ENCODE measurements around the gene IPO4.

IPO4 gene

DNA sequence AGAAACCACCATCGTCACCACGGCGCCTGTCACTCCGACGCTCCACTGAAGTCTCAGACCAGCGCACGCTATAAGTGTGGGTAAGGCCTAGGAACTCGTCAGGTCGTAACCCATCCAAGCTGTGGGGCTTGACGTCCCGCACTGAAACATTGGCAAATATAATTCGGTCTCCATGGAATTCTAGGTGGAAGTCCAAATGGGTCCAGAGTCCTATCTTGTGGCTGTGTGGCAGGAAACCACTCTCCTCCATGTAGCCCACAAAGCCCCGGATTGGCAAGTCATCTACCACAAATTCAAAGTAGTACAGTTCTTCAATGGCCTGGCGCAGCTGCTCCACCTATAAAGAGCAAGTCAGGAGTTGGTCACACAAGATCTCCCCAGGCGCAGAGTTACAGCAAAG is 4.3 kb upstream of the IPO4 start:
- no peak for DNase-seq

GRCh38 chr14:24190416-24190815 is 1.8 kb upstream of the IPO4 start:
- DNase-seq, result no peak

DNA sequence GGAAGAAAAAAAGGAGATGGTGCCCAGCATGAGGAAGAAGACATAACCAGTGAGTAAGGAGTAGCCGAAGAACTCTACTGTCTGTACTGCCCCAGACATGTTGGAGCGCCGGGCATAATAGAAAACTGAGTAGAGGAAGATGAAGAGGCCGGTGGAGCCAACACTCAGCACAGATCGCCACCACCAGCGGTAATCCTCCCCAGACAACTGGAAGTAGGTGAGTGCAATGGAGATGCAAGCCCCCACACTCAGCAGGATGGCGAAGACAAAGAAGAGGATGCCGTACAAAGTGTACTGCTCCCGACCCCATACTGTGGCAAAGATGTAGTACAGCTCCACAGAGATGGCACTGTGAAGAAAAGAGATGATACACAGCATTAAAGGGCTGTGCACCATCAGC is 844 bp upstream of the IPO4 start:
- no peak for DNase-seq

GRCh38 chr14:24189059-24189375 is 401 bp upstream of the IPO4 start:
- DNase-seq, result no peak

DNA sequence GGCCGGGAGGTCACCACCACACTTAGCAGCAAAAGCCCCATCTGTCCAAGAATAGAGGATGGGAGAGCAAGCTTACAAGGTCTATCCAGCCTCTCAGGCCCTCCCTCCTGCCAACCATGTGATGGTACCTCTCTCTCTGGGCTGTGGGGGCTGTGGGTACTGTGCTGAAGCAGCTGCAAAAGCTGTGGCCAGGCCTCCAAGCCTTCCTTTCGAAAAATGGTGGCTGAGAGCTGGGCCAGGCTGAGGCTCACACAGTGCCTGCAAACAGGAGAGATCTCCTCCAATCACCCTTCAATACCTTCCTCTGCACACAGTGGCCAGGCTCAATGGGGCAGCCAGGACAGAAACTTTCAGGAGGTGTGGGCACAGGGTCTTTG is 1.1 kb downstream of the IPO4 start:
- no peak for DNase-seq

- DNase-seq, result no peak
These were observed 1.6 kb downstream of the IPO4 start for GRCh38 chr14:24186831-24187538.

GRCh38 chr14:24185741-24186140 is 2.9 kb downstream of the IPO4 start:
- DNase-seq, result no peak

DNA sequence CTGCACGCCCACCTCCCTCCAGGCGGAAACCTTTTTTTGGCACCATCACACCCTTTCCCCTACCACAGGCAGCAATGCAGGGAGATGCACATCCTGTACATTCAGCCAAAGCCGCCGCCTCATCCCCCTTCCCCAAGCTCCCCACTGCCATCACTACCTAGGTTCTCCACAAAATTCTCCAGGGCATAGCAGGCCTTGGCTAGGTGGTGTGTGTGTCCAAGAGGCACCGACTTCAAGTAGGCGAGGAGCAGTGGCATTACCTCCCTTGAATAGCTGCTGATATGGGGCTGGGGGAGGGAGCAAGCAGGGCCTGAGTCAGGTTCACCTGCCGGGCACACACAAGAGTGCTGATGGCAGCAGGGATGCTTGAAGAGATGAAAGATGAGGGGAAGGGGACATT is 3.6 kb downstream of the IPO4 start:
- DNase-seq, result no peak

DNA sequence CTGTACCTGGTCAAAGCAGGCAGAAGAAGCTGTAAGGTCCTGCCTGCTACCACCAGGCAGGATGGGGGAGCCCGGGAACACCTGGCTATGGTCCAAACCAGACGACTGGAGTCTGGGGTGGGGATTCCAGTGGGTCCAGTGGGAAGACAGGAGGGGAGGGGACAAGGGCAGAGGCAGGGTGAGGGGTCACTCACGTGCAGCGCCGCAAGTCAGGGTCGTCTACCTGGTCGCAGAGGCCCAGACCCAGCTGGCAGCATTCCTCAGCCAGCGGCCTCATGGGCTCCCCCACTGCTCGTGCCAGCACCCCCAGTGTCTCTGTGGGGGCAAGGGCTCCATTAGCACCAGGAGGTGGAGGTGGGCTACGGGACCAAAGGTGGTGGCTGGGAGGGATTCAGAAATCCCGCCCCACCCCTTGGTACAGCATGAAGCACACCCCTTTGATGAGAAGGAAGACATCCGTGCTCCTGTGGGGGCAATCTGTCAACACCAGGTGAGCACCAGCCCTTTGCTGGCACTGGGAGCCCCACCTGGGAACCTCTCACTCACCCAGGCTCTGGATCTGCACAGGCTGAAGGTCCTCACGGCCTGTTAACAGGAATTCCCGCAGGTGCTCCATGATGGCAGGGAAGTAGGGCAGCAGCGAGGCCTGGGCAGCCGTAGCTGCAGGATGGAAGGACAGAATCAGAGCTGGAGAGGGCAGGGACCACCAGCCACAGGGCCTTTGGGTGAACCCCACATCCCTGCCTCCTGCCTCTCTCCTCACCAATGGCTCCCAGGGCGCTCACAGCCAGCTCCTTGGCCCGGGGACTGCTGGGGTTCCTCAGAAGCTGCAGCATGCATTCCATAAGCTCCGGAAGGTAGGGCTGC is 4.3 kb downstream of the IPO4 start:
- no peak for DNase-seq

DNA sequence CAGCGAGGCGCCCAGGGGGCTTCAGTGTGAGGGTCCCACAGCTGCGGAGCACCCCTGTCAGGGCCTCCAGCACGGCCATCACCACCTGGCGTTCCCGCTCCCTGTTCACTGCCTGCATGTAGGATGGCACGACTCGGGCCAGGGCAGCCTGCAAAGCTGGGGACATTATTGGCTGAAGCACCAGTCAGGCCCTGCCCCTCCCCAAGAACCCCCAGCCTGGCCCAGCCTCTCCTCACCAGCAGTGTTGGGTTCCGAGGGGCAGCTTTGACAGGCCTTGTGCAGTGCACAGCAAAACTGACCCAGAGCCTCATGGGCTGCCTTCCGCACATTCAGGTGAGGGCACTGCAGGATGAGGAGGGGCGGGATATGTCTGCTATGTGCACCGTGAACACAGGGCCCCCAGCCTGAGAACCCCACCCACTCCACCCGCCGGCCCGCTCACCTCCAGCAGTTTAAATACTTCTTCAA is 5.6 kb downstream of the IPO4 start:
- DNase-seq, result no peak

DNA sequence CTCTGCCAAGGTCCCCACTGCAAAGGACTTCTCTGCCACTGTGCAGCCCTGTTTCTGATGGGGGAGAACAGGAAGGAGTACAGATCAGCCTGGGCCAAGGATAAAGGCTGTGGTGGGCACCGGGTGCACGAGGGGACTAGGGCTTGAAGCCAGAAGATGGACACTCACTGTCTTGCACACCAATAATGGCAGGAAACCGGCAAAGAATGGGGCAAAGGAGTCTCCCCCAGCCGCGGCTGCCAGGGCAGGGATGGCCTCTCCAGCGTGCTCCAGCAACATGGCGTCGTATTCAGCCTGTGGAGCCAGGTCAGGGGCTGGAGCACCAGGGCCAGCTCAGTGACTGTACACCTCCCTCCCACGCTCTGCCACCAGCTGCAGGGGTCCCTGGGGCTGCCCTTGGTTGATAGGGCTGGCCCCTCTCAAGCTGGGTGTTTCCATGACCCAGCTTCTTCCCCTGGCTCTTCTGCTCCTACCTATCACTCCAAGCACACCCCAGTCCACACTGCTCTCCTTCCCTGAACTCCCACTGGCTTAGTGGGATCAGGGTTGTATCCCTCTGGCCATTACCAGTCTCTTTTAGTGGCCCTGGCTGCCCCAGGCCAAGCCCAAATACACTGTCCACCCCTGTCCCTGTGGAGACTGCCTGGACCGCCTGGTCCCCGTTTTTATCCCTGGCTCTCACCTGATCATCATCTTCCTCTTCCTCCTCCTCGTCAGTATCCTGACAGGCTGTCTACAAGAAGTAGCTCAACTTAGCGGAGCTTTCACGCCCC is 6.3 kb downstream of the IPO4 start:
- DNase-seq, result no peak

DNA sequence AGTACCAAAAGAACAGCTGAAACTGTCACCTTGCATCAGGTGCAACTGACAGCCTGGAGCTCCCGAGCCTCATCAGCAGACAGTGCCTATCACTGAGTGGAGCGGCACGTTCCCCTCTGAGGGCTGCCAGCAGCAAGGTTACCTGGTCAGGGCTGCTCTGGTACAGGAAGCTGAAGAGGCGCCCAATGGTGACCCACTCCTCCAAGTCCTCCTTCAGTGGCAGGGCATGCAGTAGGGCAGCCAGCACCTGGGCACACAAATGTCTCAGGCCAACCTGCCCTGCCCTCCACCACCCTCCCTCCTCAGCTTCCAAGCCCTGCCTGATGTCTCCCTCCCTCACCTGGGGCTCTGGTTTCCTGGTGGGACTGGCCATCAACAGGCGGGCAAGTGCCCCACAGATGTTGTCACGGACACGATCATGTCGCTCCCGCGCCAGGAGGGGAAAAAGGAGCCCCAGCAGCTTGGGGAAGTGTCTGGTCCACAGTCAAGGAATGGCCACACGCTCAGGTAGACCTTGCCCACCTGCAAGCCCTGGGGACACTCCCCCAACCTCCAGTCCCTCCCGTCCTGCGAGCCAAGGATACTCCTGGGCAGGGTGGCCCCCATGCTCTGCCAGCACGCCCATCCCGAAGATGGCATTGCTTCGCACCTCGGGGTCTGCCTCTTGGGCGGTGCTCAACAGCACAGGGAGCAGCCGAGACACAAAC is 7.1 kb downstream of the IPO4 start:
- no peak for DNase-seq

DNA sequence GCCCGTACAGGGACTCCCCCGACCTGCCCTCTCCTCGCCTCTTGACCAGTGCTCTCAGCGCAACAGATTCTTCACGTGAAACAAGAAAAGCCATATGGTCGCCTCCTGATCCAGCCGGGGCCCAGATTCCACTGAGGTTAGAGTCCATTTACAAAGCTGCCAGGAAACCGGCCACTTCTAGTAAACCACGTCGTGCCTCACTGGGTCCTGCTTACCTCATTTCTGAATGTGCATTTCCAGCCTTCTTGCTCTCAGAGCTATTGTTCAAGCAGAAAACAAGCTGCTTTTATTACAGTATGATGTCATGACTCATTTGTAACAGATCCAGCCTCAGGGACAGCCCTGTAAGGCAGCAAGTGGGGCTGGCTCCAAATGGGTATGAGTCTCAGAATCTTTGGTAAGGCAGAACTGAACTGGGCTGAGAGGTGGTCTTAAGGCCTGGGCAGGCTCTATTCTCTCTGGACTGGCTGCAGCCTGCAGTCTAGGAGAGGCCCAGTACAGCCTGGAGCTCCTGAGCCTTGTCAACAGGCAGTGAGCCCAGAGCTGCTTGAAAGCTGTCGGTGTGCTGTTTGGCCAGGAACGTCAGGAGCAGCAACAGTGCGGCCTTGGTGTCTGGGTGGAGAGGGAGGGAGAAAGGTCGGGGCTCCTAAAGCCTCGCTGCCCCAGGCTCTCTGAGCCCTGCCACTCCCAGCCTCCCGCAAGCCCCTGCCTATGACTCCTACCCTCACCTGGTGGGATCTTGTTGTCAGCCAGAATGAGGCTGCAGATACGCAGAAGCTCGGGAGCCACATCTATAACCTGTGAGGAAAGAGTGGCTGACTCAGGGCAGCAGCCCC is 8.4 kb downstream of the IPO4 start:
- no peak for DNase-seq

- no peak for DNase-seq
These were observed 9.2 kb downstream of the IPO4 start for GRCh38 chr14:24179294-24179960.

DNA sequence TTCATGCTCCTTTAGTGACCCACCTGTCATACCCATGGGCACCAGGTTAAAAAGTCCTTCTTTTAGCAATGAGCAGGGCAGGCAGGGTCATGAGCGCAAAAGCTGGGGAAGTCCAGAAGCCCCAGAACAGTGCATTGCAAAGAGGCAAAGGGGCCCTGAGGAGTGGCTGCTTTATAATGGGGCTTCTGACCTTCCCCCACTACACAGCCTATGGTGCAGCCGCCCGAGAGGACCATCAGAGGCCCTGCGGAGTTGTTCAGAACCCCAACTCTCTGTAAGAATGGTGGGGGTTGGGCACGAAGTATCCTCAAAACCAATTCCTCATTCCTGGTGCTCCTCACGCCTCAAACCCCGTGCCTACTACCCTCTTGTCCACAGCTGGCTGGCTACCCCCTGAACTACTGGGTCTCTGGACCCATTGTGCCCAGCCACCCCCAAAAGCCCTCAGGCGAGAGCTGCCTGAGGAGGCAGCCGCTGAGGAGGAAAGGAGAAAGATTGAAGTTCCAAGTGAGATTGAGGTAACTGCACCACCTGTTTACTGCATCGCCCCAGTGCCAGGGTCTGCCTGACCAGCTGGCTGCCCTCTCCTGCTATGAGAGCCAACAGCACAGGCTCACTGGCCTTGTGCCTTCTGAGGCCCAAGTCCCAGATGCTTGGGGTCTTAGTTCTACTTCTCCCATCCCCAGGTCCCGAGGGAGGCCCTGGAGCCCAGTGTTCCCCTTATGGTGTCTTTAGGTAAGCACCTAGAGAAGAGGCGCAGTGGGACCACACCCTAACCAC is 10.0 kb downstream of the IPO4 start:
- DNase-seq, result no peak

GRCh38 chr14:24177891-24178290 is 10.7 kb downstream of the IPO4 start:
- no peak for DNase-seq

DNA sequence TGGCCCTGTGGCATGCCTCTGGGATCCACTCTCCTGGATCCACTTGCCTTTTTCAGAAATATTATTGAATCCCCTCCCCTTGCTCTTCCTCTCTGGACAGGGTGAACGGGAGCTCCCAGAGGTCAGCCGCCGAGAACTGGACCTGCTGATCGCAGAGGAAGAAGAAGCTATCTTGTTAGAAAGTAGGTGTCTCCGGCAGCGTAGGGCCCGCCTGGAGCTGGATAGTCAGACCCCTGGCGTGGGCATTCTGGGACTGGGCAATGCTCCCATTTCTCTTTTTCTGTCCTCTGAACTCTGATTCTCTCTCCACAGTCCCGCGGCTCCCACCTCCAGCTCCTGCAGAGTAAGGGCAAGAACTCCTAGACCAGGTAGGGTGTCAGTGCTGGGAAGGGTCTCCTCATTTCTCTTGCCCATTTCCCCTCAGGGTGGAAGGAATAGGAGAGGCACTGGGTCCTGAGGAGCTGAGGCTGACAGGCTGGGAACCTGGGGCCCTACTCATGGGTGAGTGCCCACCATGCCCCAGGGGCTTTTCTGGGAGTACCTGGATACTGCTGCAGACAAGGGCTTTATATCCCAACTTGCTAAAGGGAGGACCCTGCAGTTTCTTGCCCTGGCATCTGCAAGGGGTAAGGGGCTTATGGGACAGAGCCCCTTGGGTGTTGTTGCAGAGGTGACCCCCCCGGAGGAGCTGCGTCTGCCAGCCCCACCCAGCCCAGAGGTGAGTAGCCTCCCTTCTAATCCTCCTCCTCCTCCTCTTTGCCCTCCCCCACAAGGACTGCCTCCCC is 11.4 kb downstream of the IPO4 start:
- DNase-seq, result no peak

GRCh38 chr14:24176599-24176998 is 12.0 kb downstream of the IPO4 start:
- DNase-seq, result no peak

GRCh38 chr14:24172871-24173281 is 15.7 kb downstream of the IPO4 start:
- DNase-seq, result peak; percentile 18
